ENCODE results near the gene SPON1. TPM values are rescaled to one million over a fixed set of nuclear protein-coding genes. Genes with fewer than 3 reads are reported as not detected.

SPON1 gene
- total RNA-seq, 1 experiment from 2014 or later = 0.20 TPM

DNA sequence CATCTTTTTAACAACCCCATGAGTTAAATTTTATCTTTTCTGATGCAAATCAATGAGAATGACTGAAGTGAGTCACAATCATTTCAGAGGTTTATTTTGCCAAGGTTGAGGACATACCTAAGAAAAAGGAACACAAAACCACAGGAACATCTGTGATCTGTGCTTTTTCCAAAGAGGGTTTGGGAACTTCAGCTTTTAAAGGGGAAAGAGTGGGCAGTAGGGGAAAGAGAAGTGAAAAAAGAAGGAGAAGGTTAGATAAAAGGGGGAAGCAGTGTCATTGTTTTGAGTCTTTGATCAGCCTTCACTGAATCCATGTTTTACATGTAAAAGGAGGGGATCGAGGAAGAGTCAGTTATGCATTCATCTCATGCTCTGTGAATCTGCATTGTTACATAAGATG is 45.3 kb upstream of the SPON1 start:
- Histone ChIP-seq H2BK5ac (ENCODE audit: insufficient read length, low read length) (no peak overlapping the region), H3K9ac (ENCODE audit: extremely low read depth, insufficient read length, low read length) (no peak overlapping the region), H3K27ac (ENCODE audit: insufficient read length, low read depth, low read length) (no peak overlapping the region), H4K20me1 (ENCODE audit: control insufficient read depth, insufficient read depth, insufficient read length) (no peaks in the 10 kb centered on the region), H4K8ac (replicated peaks; ENCODE audit: insufficient read length, low read depth, low read length) (no peak overlapping the region), H3K4ac (ENCODE audit: low read depth, low read length) (no peak overlapping the region), H2AFZ (ENCODE audit: low read length) (no peak overlapping the region), H3T11ph (ENCODE audit: low read length) (no peak overlapping the region), H4K91ac (ENCODE audit: insufficient read length, low read depth, low read length) (no peak overlapping the region), H3K18ac (ENCODE audit: insufficient read length, low read depth, low read length) (no peak overlapping the region), H3K56ac (ENCODE audit: insufficient read length, low read depth, low read length) (no peak overlapping the region), H3K9me3 (ENCODE audit: control insufficient read depth, low read depth, low read length) (no peaks in the 10 kb centered on the region), H3K79me2 (ENCODE audit: insufficient read depth, low read length) (no peaks in the 10 kb centered on the region), H2BK20ac (ENCODE audit: low read depth, low read length, poor library complexity, severe bottlenecking) (no peak overlapping the region), H3K14ac (ENCODE audit: insufficient read depth, low read length) (no peak overlapping the region), H3K23ac (ENCODE audit: insufficient read length, low read depth, low read length) (no peak overlapping the region), H3K79me1 (ENCODE audit: insufficient read depth, low read depth, low read length, poor library complexity, severe bottlenecking) (no peaks in the 10 kb centered on the region), H3K23me2 (ENCODE audit: insufficient read length, low read depth, low read length, poor library complexity, severe bottlenecking) (no peaks in the 10 kb centered on the region), H2BK12ac (ENCODE audit: insufficient read length, low read depth, low read length) (no peak overlapping the region), H3K4me2 (ENCODE audit: insufficient read depth, insufficient read length, low read length) (no peak overlapping the region), H3K4me1 (ENCODE audit: insufficient read depth, low read length) (peaks cover 6% of the 10 kb centered on the region; the same call in 1 of the 2 replicates), H2BK15ac (ENCODE audit: low read depth, low read length) (no peak overlapping the region), H4K5ac (ENCODE audit: insufficient read length, low read depth, low read length) (no peak overlapping the region), H2AK5ac (ENCODE audit: insufficient read length, low read length) (no peak overlapping the region), H2BK120ac (ENCODE audit: low read depth, low read length, poor library complexity, severe bottlenecking) (no peak overlapping the region), H3K27me3 (ENCODE audit: insufficient read depth, low read length) (no peaks in the 10 kb centered on the region)
- no peaks in the 10 kb centered on the region for H3K27me3 Mint-ChIP-seq (ENCODE audit: low read depth)
- DNase-seq = no peak
- TF ChIP-seq, protein P1, sequence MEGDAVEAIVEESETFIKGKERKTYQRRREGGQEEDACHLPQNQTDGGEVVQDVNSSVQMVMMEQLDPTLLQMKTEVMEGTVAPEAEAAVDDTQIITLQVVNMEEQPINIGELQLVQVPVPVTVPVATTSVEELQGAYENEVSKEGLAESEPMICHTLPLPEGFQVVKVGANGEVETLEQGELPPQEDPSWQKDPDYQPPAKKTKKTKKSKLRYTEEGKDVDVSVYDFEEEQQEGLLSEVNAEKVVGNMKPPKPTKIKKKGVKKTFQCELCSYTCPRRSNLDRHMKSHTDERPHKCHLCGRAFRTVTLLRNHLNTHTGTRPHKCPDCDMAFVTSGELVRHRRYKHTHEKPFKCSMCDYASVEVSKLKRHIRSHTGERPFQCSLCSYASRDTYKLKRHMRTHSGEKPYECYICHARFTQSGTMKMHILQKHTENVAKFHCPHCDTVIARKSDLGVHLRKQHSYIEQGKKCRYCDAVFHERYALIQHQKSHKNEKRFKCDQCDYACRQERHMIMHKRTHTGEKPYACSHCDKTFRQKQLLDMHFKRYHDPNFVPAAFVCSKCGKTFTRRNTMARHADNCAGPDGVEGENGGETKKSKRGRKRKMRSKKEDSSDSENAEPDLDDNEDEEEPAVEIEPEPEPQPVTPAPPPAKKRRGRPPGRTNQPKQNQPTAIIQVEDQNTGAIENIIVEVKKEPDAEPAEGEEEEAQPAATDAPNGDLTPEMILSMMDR (conservative IDR thresholded peaks at IDR 0.05) = no peak
- peaks cover 20% of the 10 kb centered on the region in 2 experiments for H3K4me1 Mint-ChIP-seq
- WGBS (ENCODE audit: extremely low coverage, insufficient read length, low lambda C conversion rate) = no CpG with 5 or more reads among the region's 1 CpG
- H3K27ac Mint-ChIP-seq = peak overlapping the region in 2 of 3 experiments; percentile 61 to 67; a peak in 3 of 7 replicates
- peaks cover 0 to 4% (median 0%) of the 10 kb centered on the region in 3 experiments; a peak in 2 of 7 replicates for H3K36me3 Mint-ChIP-seq (ENCODE audit: insufficient read depth in 1 of 3, low read depth in 3 of 3)
- H3K4me3 Mint-ChIP-seq = no peak overlapping the region
- peaks cover 0 to 3% of the 10 kb centered on the region in 2 experiments; a peak in 1 of 5 replicates for H3K9me3 Mint-ChIP-seq

All from H9 (cell line).